Common myeloid progenitor, CD34-positive (primary cell): ENCODE data around the gene KIAA1958. TPM values are rescaled to one million over a fixed set of nuclear protein-coding genes. Genes with fewer than 3 reads are reported as not detected.

Experiments used
- CTCF ChIA-PET: fragments of 350-600 bp; sonication (Branson Sonifier 250); formaldehyde crosslinking; loops from one replicate; lab custom pipeline; 2021; ENCODE audit warnings: antibody characterized with exemption; lab: Charles Lee
- POLR2A ChIA-PET: fragments of 350-600 bp; sonication (Branson Sonifier 250); formaldehyde crosslinking; loops from one replicate; lab custom pipeline; 2021; ENCODE audit warnings: antibody characterized with exemption; lab: Charles Lee
- DNase-seq, 3 donors: peaks; one replicate each; pipeline versions ENCODE4 v3.0.0 to v3.0.0-alpha.2; 2013
- H3K27ac ChIP-seq, 2 experiments: 1 replicate in 1 of 2; 2 replicates in 1 of 2; pipeline ENCODE4 v1.7.0; 2013; ENCODE audit warnings: inconsistent platforms in 2 of 2, low read length in 2 of 2, mild to moderate bottlenecking in 2 of 2, low read depth in 1 of 2, moderate library complexity in 1 of 2; ENCODE audit not compliant: severe bottlenecking in 2 of 2, insufficient read depth in 1 of 2, poor library complexity in 1 of 2
- H3K27me3 ChIP-seq, 5 experiments: replicated peaks in 2 of 5; 1 replicate in 3 of 5; 2 replicates in 2 of 5; pipeline versions ENCODE4 v1.6.1 to v1.7.0; 2013; ENCODE audit warnings: low read length in 4 of 5, mild to moderate bottlenecking in 2 of 5, moderate library complexity in 2 of 5, inconsistent platforms in 1 of 5; ENCODE audit not compliant: insufficient read depth in 5 of 5, control insufficient read depth in 4 of 5
- H3K36me3 ChIP-seq, 4 experiments: 1 replicate in 2 of 4; 2 replicates in 2 of 4; pipeline versions ENCODE4 v1.6.1 to v1.7.0; 2013; ENCODE audit warnings: low read length in 3 of 4, control low read depth in 1 of 4, mild to moderate bottlenecking in 1 of 4; ENCODE audit not compliant: control insufficient read depth in 4 of 4, insufficient read depth in 4 of 4
- H3K4me1 ChIP-seq, 4 experiments: 1 replicate in 3 of 4; 2 replicates in 1 of 4; pipeline versions ENCODE4 v1.6.1 to v1.7.1; 2013; ENCODE audit warnings: low read length in 3 of 4, mild to moderate bottlenecking in 3 of 4, control low read depth in 1 of 4, inconsistent platforms in 1 of 4, moderate library complexity in 1 of 4; ENCODE audit not compliant: control insufficient read depth in 4 of 4, insufficient read depth in 4 of 4; ENCODE audit errors: control extremely low read depth in 1 of 4
- H3K4me3 ChIP-seq, 7 experiments: 1 replicate in 4 of 7; 2 replicates in 3 of 7; pipeline versions ENCODE4 v1.5.1 to v1.7.0; 2013; ENCODE audit warnings: mild to moderate bottlenecking in 7 of 7, low read length in 6 of 7, moderate library complexity in 6 of 7, inconsistent platforms in 2 of 7, low read depth in 2 of 7, control low read depth in 1 of 7; ENCODE audit not compliant: insufficient read depth in 4 of 7, control insufficient read depth in 1 of 7; ENCODE audit errors: extremely low read depth in 1 of 7
- H3K9me3 ChIP-seq, 5 experiments: 1 replicate in 4 of 5; 2 replicates in 1 of 5; pipeline versions ENCODE4 v1.6.1 to v1.7.1; 2013; ENCODE audit warnings: low read length in 4 of 5, mild to moderate bottlenecking in 2 of 5, inconsistent platforms in 1 of 5, low read depth in 1 of 5, moderate library complexity in 1 of 5; ENCODE audit not compliant: control insufficient read depth in 4 of 5, insufficient read depth in 2 of 5; ENCODE audit errors: control extremely low read depth in 1 of 5
- WGBS: methylation state at CpG from one replicate; pipeline ENCODE4 v1.1.5; 2013; ENCODE audit not compliant: insufficient coverage; 5-methylcytosine and 5-hydroxymethylcytosine counted together
- polyA plus RNA-seq: library from polyadenylated mRNA; unstranded; fragments of 120-200 nt; gene quantifications from one replicate; pipeline ENCODE4 v1.2.1, GENCODE V29; 2013

The KIAA1958 gene, protein sequence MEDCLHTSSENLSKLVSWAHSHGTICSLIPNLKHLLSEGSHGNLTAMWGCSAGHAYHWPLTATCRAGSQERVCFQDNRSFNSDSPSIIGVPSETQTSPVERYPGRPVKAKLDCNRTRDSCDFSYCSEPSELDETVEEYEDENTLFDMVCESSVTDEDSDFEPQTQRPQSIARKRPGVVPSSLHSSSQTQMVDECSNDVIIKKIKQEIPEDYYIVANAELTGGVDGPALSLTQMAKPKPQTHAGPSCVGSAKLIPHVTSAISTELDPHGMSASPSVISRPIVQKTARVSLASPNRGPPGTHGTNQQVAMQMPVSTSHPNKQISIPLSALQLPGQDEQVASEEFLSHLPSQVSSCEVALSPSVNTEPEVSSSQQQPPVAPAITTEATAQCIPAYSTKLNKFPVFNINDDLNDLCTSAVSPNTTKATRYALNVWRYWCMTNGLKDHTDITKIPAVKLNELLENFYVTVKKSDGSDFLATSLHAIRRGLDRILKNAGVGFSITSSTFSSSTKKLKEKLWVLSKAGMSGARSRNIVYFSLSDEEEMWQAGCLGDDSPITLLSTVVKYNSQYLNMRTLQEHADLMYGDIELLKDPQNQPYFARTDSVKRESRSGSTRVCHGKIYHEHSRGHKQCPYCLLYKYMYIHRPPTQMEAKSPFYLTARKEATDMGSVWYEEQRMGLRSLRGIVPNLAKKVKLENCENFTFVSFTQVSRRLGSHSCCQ
- polyA plus RNA-seq = 3.5 TPM

DNA sequence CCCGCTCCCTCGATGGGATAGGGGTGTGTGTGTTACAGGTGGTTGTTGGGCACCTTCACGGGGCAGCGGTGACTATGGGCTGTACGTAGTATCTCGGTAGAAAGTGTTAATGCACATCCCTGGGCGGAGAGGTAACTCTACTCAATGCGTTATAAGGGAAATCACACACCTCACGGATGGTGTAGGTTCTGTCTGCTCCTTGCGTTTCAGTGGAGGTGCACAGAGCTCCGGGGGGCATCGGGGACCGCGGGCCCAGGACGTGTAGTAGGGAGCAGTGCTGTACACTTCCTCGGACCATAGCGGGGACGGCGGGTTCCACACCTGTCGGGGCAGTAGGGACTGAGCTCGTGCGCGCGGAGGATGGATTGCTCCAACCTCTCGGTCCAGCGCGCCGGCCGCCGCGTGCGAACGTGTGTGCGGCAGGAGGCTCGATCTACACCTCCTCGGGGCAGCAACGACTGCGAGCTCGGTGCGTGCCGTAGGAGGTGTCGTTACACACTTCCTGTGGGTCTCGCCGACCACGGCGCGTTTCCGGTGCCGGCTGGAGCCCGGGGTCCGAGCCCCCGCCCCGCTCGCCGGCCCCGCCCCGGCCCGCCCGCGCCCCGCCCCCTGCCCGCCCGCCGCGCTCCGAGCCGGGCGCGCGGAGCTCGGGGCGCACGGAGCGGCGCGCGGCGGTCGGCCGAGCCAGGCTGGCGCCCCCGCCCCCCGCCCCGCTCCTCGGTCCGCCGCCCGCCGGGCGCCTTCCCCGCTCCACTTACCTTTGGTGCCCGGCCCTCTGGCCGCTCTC, at the start of gene KIAA1958:
KIAA1958 (plus strand) TSS at position 607 of the 787 bp plus-strand sequence. CDS start 87,254 bp downstream, outside the sequence.
- peak within 1 kb of the TSS; percentile 60 to 91 (median 82) for H3K4me3 ChIP-seq
- ChIA-PET CTCF (interaction anchor here (0.7 to 1.8 kb wide), 3 partner anchors 10 to 225 kb away, joined by 3 to 6 read pairs (median 6); no protein-coding TSS in a partner anchor), POLR2A (interaction anchor here (0.5 to 1.6 kb wide), 4 partner anchors 19 to 107 kb away, joined by 3 to 6 read pairs (median 4); partner anchors contain the start of gene HSDL2)
- no peaks in the 10 kb centered on the region for H3K9me3 ChIP-seq
- DNase-seq = peak; percentile 84 to 92 (median 91)
- H3K27me3 ChIP-seq = peaks cover 0 to 5% (median 0%) of the 10 kb centered on the region in 5 experiments
- H3K36me3 ChIP-seq = peaks cover 0 to 2% (median 0%) of the 10 kb centered on the region in 4 experiments
- 3% methylated on average over 69 of the region's 93 CpGs for WGBS
- peak within 1 kb of the TSS in 1 of 2 experiments; percentile 76 for H3K27ac ChIP-seq
- peaks cover 6 to 33% (median 13%) of the 10 kb centered on the region in 4 experiments for H3K4me1 ChIP-seq

DNA sequence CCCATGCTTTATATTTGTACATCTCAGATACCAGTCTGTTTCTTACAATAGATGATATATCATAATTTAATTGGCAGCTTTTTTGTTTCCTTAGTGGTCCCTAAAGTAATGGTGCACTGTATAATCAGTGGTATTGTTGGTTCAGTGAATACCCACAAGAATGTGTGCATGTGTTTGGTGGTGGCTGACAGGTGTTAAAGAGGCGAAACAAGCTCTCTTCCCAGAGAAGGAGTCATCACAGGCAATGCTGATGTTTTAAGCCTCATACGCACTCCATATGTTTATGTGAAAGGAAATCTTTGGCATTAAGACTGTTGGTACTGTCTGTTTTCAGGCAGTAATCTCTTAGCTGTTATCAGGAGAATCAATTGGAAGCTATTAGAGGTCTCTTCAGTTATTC, 49.2 kb upstream of the KIAA1958 start:
- CTCF ChIA-PET = no interaction called here
- POLR2A ChIA-PET = interaction anchor here (0.6 kb wide), 1 partner anchor 105 kb away, joined by 3 read pairs; no protein-coding TSS in a partner anchor
- Histone ChIP-seq H3K4me1 (no peaks in the 10 kb centered on the region), H3K27me3 (no peaks in the 10 kb centered on the region), H3K27ac (no peak overlapping the region), H3K36me3 (peaks cover 0 to 3% (median 2%) of the 10 kb centered on the region in 4 experiments), H3K9me3 (no peaks in the 10 kb centered on the region), H3K4me3 (no peak overlapping the region)
- WGBS = 100% methylated on average over 2 of the region's 2 CpGs
- no peak for DNase-seq

DNA sequence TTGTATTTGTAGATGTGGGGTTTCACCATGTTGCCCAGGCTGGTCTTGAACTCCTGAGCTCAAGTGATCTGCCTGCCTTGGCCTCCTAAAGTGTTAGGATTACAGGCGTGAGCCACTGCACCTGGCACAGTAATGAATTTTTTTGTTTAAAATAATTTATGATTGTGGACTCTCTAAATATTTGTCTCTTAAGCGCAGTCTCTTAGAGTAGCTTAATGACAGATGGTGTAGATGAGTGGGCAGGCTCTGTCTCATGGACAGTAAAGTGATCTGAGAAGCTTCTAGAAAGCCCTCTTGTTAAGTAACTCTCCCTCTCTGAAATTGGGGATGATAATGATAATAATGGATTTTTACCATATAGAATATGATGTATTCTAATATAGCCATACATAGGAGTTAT, 47.5 kb upstream of the KIAA1958 start:
- ChIA-PET CTCF (interaction anchor here (1.0 kb wide), 1 partner anchor 30 kb away, joined by 4 read pairs; no protein-coding TSS in a partner anchor), POLR2A (interaction anchor here (0.7 kb wide), 1 partner anchor 691 kb away, joined by 3 read pairs; no protein-coding TSS in a partner anchor)
- WGBS = no CpG with 5 or more reads among the region's 2 CpGs
- no peak overlapping the region for H3K4me3 ChIP-seq
- H3K27me3 ChIP-seq = no peaks in the 10 kb centered on the region
- H3K4me1 ChIP-seq = no peaks in the 10 kb centered on the region
- H3K9me3 ChIP-seq = no peaks in the 10 kb centered on the region
- no peak overlapping the region for H3K27ac ChIP-seq
- H3K36me3 ChIP-seq = peaks cover 0 to 5% (median 3%) of the 10 kb centered on the region in 4 experiments
- DNase-seq = no peak

GRCh38 chr9:112439825-112440224, 46.8 kb upstream of the KIAA1958 start:
- WGBS = no CpG with 5 or more reads among the region's 2 CpGs
- H3K4me1 ChIP-seq = no peaks in the 10 kb centered on the region
- no peak overlapping the region for H3K4me3 ChIP-seq
- no peaks in the 10 kb centered on the region for H3K9me3 ChIP-seq
- no peaks in the 10 kb centered on the region for H3K27me3 ChIP-seq
- H3K27ac ChIP-seq = no peak overlapping the region
- POLR2A ChIA-PET = no interaction called here
- CTCF ChIA-PET = interaction anchor here (1.0 kb wide), 1 partner anchor 29 kb away, joined by 4 read pairs; no protein-coding TSS in a partner anchor
- DNase-seq = no peak
- H3K36me3 ChIP-seq = peaks cover 0 to 5% (median 3%) of the 10 kb centered on the region in 4 experiments

DNA sequence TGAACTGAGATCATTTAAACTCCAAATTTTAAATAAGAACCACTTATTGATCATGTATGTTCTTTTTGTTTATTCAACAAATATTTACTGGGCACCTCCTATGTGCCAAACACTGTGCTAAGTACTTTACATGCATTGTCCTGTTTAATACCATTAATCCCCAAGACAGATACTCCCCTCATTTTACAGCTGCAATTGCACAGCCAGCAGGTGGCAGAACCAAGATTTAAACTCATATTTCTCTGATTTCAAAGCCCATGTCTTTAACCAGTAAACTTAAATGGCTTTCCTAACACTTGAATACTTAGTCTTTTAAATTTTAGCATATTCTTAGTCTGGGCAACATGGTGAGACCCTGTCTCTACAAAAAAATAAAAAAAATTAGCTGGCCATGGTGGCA, 43.4 kb upstream of the KIAA1958 start:
- ChIA-PET CTCF (interaction anchor here (0.8 to 3.3 kb wide), 14 partner anchors 9 to 350 kb away, joined by 3 to 13 read pairs (median 4); partner anchors contain the start of genes INIP and SNX30), POLR2A (interaction anchor here (1.7 kb wide), 1 partner anchor 43 kb away, joined by 4 read pairs; the partner anchor contains the start of gene KIAA1958)
- H3K27ac ChIP-seq = no peak overlapping the region
- peak; percentile 48 to 62 (median 61) for DNase-seq
- no peaks in the 10 kb centered on the region for H3K27me3 ChIP-seq
- H3K4me1 ChIP-seq = peaks cover 0 to 31% (median 15%) of the 10 kb centered on the region in 4 experiments
- H3K36me3 ChIP-seq = peaks cover 0 to 3% (median 2%) of the 10 kb centered on the region in 4 experiments
- no peak overlapping the region for H3K4me3 ChIP-seq
- no peaks in the 10 kb centered on the region for H3K9me3 ChIP-seq

DNA sequence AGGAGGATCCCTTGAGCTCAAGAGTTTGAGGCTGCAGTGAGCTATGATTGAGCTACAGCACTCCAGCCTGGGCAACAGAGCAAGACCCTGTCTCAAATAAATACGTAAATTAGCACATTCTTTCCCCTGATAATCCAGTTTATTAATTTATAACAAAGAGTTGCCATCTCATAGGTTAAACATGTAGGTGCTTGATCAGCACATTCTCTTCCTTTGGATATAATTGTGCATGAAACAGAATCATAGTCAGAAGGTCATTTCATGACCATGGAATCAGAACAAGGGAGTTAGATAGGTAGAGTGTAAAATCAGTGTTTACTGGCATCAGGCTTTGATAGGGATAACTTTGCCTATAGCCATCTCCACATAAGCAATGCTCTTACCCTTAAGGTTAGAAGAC, 43.0 kb upstream of the KIAA1958 start:
- Histone ChIP-seq H3K4me1 (peaks cover 0 to 31% (median 15%) of the 10 kb centered on the region in 4 experiments), H3K9me3 (no peaks in the 10 kb centered on the region), H3K27me3 (no peaks in the 10 kb centered on the region), H3K4me3 (no peak overlapping the region), H3K27ac (no peak overlapping the region), H3K36me3 (peaks cover 0 to 3% (median 2%) of the 10 kb centered on the region in 4 experiments)
- no peak for DNase-seq
- CTCF ChIA-PET = interaction anchor here (0.8 to 3.3 kb wide), 14 partner anchors 8 to 349 kb away, joined by 3 to 13 read pairs (median 4); partner anchors contain the start of genes INIP and SNX30
- POLR2A ChIA-PET = interaction anchor here (1.7 kb wide), 1 partner anchor 43 kb away, joined by 4 read pairs; the partner anchor contains the start of gene KIAA1958
- WGBS = no CpG with 5 or more reads among the region's 1 CpG
